DMS79 treated with DMSO at 0.1 percent for 48 hours (cell line): ENCODE measurements around the gene LIMS2.

Source experiments
- DNase-seq: peaks from one replicate; lab custom pipeline; 2025; lab: John Stamatoyannopoulos, UW

LIMS2 gene

GRCh38 chr2:127674241-127675209 is 805 bp downstream of the LIMS2 start:
- no peak for DNase-seq

- no peak for DNase-seq
Observed at GRCh38 chr2:127673291-127674069, 1.9 kb downstream of the LIMS2 start.

- DNase-seq, result no peak
Observed at GRCh38 chr2:127672341-127673224, 2.7 kb downstream of the LIMS2 start.

GRCh38 chr2:127671557-127672302 is 3.6 kb downstream of the LIMS2 start:
- DNase-seq, result no peak

- DNase-seq, result no peak
Observed at GRCh38 chr2:127670957-127671290, 4.4 kb downstream of the LIMS2 start.

- DNase-seq, result no peak
Observed at GRCh38 chr2:127670055-127670956, 5.0 kb downstream of the LIMS2 start.

GRCh38 chr2:127669056-127669455 is 6.3 kb downstream of the LIMS2 start:
- no peak for DNase-seq

GRCh38 chr2:127665267-127665893 is 9.9 kb downstream of the LIMS2 start:
- DNase-seq, result no peak

GRCh38 chr2:127664895-127665225 is 10.5 kb downstream of the LIMS2 start:
- no peak for DNase-seq

GRCh38 chr2:127664065-127664894 is 11.1 kb downstream of the LIMS2 start:
- no peak for DNase-seq

- DNase-seq, result no peak
Observed at GRCh38 chr2:127663566-127664064, 11.7 kb downstream of the LIMS2 start.

GRCh38 chr2:127662937-127663565 is 12.3 kb downstream of the LIMS2 start:
- no peak for DNase-seq

GRCh38 chr2:127661949-127662510 is 13.3 kb downstream of the LIMS2 start:
- no peak for DNase-seq

GRCh38 chr2:127661072-127661649 is 14.2 kb downstream of the LIMS2 start:
- no peak for DNase-seq

GRCh38 chr2:127660291-127660578 is 15.1 kb downstream of the LIMS2 start:
- DNase-seq, result no peak

- DNase-seq, result no peak
Observed at GRCh38 chr2:127659408-127660290, 15.7 kb downstream of the LIMS2 start.
